ENCODE measurements around the gene UBE2C. TPM values are rescaled to one million over a fixed set of nuclear protein-coding genes. Genes with fewer than 3 reads are reported as not detected.

Gene UBE2C
- total RNA-seq, 1 donor from 2014 or later, result 22.9 TPM

DNA sequence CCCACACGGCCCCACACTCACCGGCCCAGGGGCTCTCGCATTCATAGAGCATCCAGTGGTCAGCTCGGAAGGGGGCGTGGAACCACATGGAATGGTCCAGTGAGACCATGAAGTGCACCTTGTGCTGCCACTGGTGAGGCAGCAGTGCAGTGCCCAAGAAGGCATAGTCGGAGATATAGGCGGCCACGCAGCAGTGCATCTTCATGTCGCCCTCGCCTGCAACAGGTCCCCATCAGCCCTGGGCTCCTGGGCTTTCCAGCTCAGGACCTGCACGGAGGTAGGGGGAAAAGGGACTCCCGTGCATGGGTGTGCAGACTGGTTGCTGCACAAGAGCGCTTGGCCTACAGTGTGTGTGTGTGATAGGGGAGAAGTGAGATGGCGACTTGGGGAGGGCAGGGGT is 31.1 kb downstream of the UBE2C start:
- no peaks in the 10 kb centered on the region for H3K27me3 Mint-ChIP-seq (ENCODE audit: unreplicated experiment)
- H3K27ac Mint-ChIP-seq (ENCODE audit: unreplicated experiment), result no peak overlapping the region
- peak overlapping the region; percentile 62 for H3K4me3 Mint-ChIP-seq (ENCODE audit: unreplicated experiment)
- TF ChIP-seq, protein P1, sequence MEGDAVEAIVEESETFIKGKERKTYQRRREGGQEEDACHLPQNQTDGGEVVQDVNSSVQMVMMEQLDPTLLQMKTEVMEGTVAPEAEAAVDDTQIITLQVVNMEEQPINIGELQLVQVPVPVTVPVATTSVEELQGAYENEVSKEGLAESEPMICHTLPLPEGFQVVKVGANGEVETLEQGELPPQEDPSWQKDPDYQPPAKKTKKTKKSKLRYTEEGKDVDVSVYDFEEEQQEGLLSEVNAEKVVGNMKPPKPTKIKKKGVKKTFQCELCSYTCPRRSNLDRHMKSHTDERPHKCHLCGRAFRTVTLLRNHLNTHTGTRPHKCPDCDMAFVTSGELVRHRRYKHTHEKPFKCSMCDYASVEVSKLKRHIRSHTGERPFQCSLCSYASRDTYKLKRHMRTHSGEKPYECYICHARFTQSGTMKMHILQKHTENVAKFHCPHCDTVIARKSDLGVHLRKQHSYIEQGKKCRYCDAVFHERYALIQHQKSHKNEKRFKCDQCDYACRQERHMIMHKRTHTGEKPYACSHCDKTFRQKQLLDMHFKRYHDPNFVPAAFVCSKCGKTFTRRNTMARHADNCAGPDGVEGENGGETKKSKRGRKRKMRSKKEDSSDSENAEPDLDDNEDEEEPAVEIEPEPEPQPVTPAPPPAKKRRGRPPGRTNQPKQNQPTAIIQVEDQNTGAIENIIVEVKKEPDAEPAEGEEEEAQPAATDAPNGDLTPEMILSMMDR (IDR thresholded peaks at IDR 0.05; ENCODE audit: unreplicated experiment), result no peak
- H3K36me3 Mint-ChIP-seq (ENCODE audit: low read depth, unreplicated experiment), result peaks cover 17% of the 10 kb centered on the region
- no peaks in the 10 kb centered on the region for H3K4me1 Mint-ChIP-seq (ENCODE audit: unreplicated experiment)
- no peaks in the 10 kb centered on the region for H3K9me3 Mint-ChIP-seq (ENCODE audit: unreplicated experiment)
- DNase-seq (ENCODE audit: low spot score), result no peak

- no peaks in the 10 kb centered on the region for H3K27me3 Mint-ChIP-seq (ENCODE audit: unreplicated experiment)
- no peaks in the 10 kb centered on the region for H3K9me3 Mint-ChIP-seq (ENCODE audit: unreplicated experiment)
- no peak overlapping the region for H3K4me3 Mint-ChIP-seq (ENCODE audit: unreplicated experiment)
- no peaks in the 10 kb centered on the region for H3K4me1 Mint-ChIP-seq (ENCODE audit: unreplicated experiment)
- peaks cover 31% of the 10 kb centered on the region for H3K36me3 Mint-ChIP-seq (ENCODE audit: low read depth, unreplicated experiment)
- TF ChIP-seq, protein P1 (IDR thresholded peaks at IDR 0.05; ENCODE audit: unreplicated experiment), result no peak
- no peak overlapping the region for H3K27ac Mint-ChIP-seq (ENCODE audit: unreplicated experiment)
- no peak for DNase-seq (ENCODE audit: low spot score)
Measured at GRCh38 chr20:45845452-45845851, 33.0 kb downstream of the UBE2C start.

GRCh38 chr20:45848421-45848820 is 36.0 kb downstream of the UBE2C start:
- no peak overlapping the region for H3K27ac Mint-ChIP-seq (ENCODE audit: unreplicated experiment)
- H3K4me1 Mint-ChIP-seq (ENCODE audit: unreplicated experiment), result no peaks in the 10 kb centered on the region
- DNase-seq (ENCODE audit: low spot score), result no peak
- H3K9me3 Mint-ChIP-seq (ENCODE audit: unreplicated experiment), result no peaks in the 10 kb centered on the region
- TF ChIP-seq, protein P1 (IDR thresholded peaks at IDR 0.05; ENCODE audit: unreplicated experiment), result no peak
- peaks cover 4% of the 10 kb centered on the region for H3K27me3 Mint-ChIP-seq (ENCODE audit: unreplicated experiment)
- no peak overlapping the region for H3K4me3 Mint-ChIP-seq (ENCODE audit: unreplicated experiment)
- H3K36me3 Mint-ChIP-seq (ENCODE audit: low read depth, unreplicated experiment), result peaks cover 39% of the 10 kb centered on the region

GRCh38 chr20:45848969-45849582 is 36.6 kb downstream of the UBE2C start:
- TF ChIP-seq, protein P1 (IDR thresholded peaks at IDR 0.05; ENCODE audit: unreplicated experiment), result no peak
- Mint-ChIP-seq H3K4me1 (ENCODE audit: unreplicated experiment) (no peaks in the 10 kb centered on the region), H3K4me3 (ENCODE audit: unreplicated experiment) (no peak overlapping the region), H3K9me3 (ENCODE audit: unreplicated experiment) (no peaks in the 10 kb centered on the region), H3K27me3 (ENCODE audit: unreplicated experiment) (peaks cover 4% of the 10 kb centered on the region), H3K27ac (ENCODE audit: unreplicated experiment) (no peak overlapping the region), H3K36me3 (ENCODE audit: low read depth, unreplicated experiment) (peaks cover 37% of the 10 kb centered on the region)
- DNase-seq (ENCODE audit: low spot score), result no peak

DNA sequence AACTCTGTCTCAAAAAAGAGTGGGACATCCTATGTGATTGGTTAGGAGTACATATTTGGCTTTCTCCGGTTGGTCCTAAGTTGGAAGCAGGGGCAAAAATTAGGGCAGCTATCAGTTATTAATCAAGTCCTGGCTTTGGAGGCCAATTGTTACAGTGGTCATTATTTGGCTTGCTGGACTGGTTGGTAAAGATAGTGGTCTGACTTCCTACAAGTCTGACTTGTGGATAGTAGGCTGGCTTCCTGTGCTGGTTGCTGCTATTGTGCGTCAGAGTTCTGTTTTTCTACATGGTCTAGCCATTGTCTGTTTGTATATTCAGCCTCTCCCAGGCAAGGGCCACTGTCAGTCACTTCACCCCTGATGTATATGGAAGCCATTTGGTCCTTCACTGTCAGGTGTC is 37.8 kb downstream of the UBE2C start:
- no peaks in the 10 kb centered on the region for H3K9me3 Mint-ChIP-seq (ENCODE audit: unreplicated experiment)
- TF ChIP-seq, protein P1 (IDR thresholded peaks at IDR 0.05; ENCODE audit: unreplicated experiment), result no peak
- H3K36me3 Mint-ChIP-seq (ENCODE audit: low read depth, unreplicated experiment), result peaks cover 32% of the 10 kb centered on the region
- no peak for DNase-seq (ENCODE audit: low spot score)
- peak overlapping the region; percentile 40 for H3K4me3 Mint-ChIP-seq (ENCODE audit: unreplicated experiment)
- no peaks in the 10 kb centered on the region for H3K4me1 Mint-ChIP-seq (ENCODE audit: unreplicated experiment)
- no peak overlapping the region for H3K27ac Mint-ChIP-seq (ENCODE audit: unreplicated experiment)
- peaks cover 4% of the 10 kb centered on the region for H3K27me3 Mint-ChIP-seq (ENCODE audit: unreplicated experiment)

Data from endothelial cell (in vitro differentiated cells).